Measurements from ENCODE around the gene JARID2. TPM values are rescaled to one million over a fixed set of nuclear protein-coding genes. Genes with fewer than 3 reads are reported as not detected.

The JARID2 gene
- total and polyA plus RNA-seq, 9 of the 15 experiments (the other 6 are each of a cell fraction or from before 2014, with no cell fraction given), result 5.0 to 29.0 (median 15.6) TPM

- 7% methylated on average over 4 of the region's 4 CpGs for WGBS (ENCODE audit: insufficient coverage, low coverage, missing lambda C conversion rate)
- intact Hi-C loops (cut with micrococcal nuclease) (loop anchor here (5.0 kb wide), 1 partner anchor 37 kb away; no protein-coding TSS in a partner anchor), in situ Hi-C loops (cut with MboI) (no loop called here)
- Histone ChIP-seq H3K4me3 (no peak overlapping the region), H3K36me3 (ENCODE audit: control insufficient read depth, insufficient read depth, low read length) (peaks cover 15% of the 10 kb centered on the region; the same call in 2 of the 3 replicates), H3K4me2 (ENCODE audit: insufficient read depth, low read length) (peak overlapping the region; percentile 0; the same call in 1 of the 2 replicates), H4K20me1 (replicated peaks; ENCODE audit: control insufficient read depth, insufficient read depth, low read length) (peaks cover 27% of the 10 kb centered on the region), H3K4me1 (replicated peaks in 1 of 2; ENCODE audit: control insufficient read depth in 2 of 2, insufficient read depth in 2 of 2, low read length in 2 of 2) (peaks cover 0 to 22% of the 10 kb centered on the region in 2 experiments; a peak in 3 of 5 replicates), H3K79me2 (ENCODE audit: control insufficient read depth, insufficient read depth, low read length) (peaks cover 91% of the 10 kb centered on the region), H3K27me3 (ENCODE audit: control insufficient read depth in 2 of 2, insufficient read depth in 2 of 2, low read length in 2 of 2) (no peaks in the 10 kb centered on the region), H2AFZ (ENCODE audit: low read depth, low read length) (no peak overlapping the region), H3K9me3 (replicated peaks; ENCODE audit: control insufficient read depth, insufficient read depth, low read depth, low read length) (no peaks in the 10 kb centered on the region), H3K9me1 (ENCODE audit: control insufficient read depth, insufficient read depth, low read length) (no peaks in the 10 kb centered on the region), H3K9ac (ENCODE audit: insufficient read depth in 1 of 2, low read depth in 2 of 2, low read length in 2 of 2) (no peak overlapping the region), H3K27ac (ENCODE audit: extremely low read depth, low read depth, low read length) (no peak overlapping the region)
- FAIRE-seq (peak; percentile 77), DNase-seq (ENCODE audit: extremely low read depth in 1 of 4, low spot score in 3 of 4) (peak in 2 of 4 experiments; percentile 42 to 48), ATAC-seq (peak; percentile 71)
- CTCF ChIA-PET (ENCODE audit: low intra/inter-chr PET ratio), result no interaction called here
- POLR2A ChIA-PET, result interaction anchor here (0.6 to 2.1 kb wide), 4 partner anchors 9 to 397 kb away, joined by 3 to 9 read pairs (median 4); no protein-coding TSS in a partner anchor
- BruUV-seq (replicated peaks), result no TSS peak
- peak; percentile 65; the same call in 1 of the 2 replicates for TF ChIP-seq TEAD4 (IDR thresholded peaks at IDR 0.05; ENCODE audit: low read length)
- no peak for TF ChIP-seq TEAD4 (CRISPR knock-in tag; IDR thresholded peaks at IDR 0.05; ENCODE audit: borderline replicate concordance)
- 0 out of 2 replicates have a peak, but pooled peaks have one; percentile 19 for TF ChIP-seq STAT5A (IDR thresholded peaks at IDR 0.05; ENCODE audit: borderline replicate concordance, low read length)
- no peak for TF ChIP-seq ZNF609 (CRISPR knock-in tag; IDR thresholded peaks at IDR 0.05; ENCODE audit: borderline replicate concordance)
- TF ChIP-seq PBX2 (CRISPR knock-in tag; IDR thresholded peaks at IDR 0.05; ENCODE audit: low read depth), result no peak
- peak; percentile 86 for TF ChIP-seq PBX2 (tag; conservative IDR thresholded peaks at IDR 0.05; ENCODE audit: low read depth)
- peak in 1 of 2 experiments; percentile 54; a peak in 1 of 4 replicates for TF ChIP-seq RCOR1 (IDR thresholded peaks at IDR 0.05; ENCODE audit: borderline replicate concordance in 1 of 2, low read depth in 2 of 2, low read length in 2 of 2)
- 0 out of 2 replicates have a peak, but pooled peaks have one; percentile 17 for TF ChIP-seq EHMT2 (IDR thresholded peaks at IDR 0.05)
- TF ChIP-seq HDGF (IDR thresholded peaks at IDR 0.05), result no peak
- TF ChIP-seq HLTF (IDR thresholded peaks at IDR 0.05), result 0 out of 2 replicates have a peak, but pooled peaks have one; percentile 45
- no peak for TF ChIP-seq MAFF (IDR thresholded peaks at IDR 0.05; ENCODE audit: low read length)
- TF ChIP-seq CSDE1 (IDR thresholded peaks at IDR 0.05), result no peak
- TF ChIP-seq ZNF41 (CRISPR knock-in tag; conservative IDR thresholded peaks at IDR 0.05), result no peak
- peak; percentile 55; the same call in 1 of the 2 replicates for TF ChIP-seq CBFA2T3 (IDR thresholded peaks at IDR 0.05)
- no peak for TF ChIP-seq HCFC1 (IDR thresholded peaks at IDR 0.05; ENCODE audit: low read depth, low read length)
- TF ChIP-seq ESRRA (IDR thresholded peaks at IDR 0.05; ENCODE audit: borderline replicate concordance, low read depth), result peak; percentile 59; the same call in 1 of the 2 replicates
- TF ChIP-seq TAL1 (IDR thresholded peaks at IDR 0.05), result peak; percentile 18; the same call in 1 of the 2 replicates
- TF ChIP-seq ZNF766 (CRISPR knock-in tag; conservative IDR thresholded peaks at IDR 0.05), result 0 out of 2 replicates have a peak, but pooled peaks have one; percentile 23
Observed at GRCh38 chr6:15378866-15379265, 133.0 kb downstream of the JARID2 start.

Measured in K562 (cell line).